ENCODE measurements around the gene R3HDML.
"Not testable (repeated sequence)": the region's sequence is repeated elsewhere in the genome, so short reads cannot be mapped to it uniquely, and the experiment has no call there.

DNA sequence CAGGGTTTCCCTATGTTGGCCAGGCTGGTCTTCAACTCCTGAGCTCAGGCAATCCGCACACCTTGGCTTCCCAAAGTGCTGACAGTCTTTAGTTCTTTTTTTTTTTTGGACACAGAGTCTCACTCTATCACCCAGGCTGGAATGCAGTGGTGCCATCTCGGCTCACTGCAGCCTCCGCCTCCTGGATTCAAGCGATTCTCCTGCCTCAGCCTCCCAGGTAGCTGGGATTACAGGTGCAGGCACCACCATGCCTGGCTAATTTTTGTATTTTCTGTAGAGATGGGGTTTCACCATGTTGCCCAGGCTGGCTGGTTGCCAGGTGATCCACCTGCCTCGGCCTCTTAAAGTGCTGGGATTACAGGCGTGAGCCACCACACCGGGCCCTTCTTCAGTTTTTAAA is 9.1 kb upstream of the R3HDML start:
- TF ChIP-seq, protein P1, sequence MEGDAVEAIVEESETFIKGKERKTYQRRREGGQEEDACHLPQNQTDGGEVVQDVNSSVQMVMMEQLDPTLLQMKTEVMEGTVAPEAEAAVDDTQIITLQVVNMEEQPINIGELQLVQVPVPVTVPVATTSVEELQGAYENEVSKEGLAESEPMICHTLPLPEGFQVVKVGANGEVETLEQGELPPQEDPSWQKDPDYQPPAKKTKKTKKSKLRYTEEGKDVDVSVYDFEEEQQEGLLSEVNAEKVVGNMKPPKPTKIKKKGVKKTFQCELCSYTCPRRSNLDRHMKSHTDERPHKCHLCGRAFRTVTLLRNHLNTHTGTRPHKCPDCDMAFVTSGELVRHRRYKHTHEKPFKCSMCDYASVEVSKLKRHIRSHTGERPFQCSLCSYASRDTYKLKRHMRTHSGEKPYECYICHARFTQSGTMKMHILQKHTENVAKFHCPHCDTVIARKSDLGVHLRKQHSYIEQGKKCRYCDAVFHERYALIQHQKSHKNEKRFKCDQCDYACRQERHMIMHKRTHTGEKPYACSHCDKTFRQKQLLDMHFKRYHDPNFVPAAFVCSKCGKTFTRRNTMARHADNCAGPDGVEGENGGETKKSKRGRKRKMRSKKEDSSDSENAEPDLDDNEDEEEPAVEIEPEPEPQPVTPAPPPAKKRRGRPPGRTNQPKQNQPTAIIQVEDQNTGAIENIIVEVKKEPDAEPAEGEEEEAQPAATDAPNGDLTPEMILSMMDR (IDR thresholded peaks at IDR 0.05), result not testable (repeated sequence)
- TF ChIP-seq POLR2A, EP300 (IDR thresholded peaks at IDR 0.05): not testable (repeated sequence)

Data from tibial nerve (tissue), 4 donors.